IPS DF 6.9 (cell line): ENCODE data around the gene SLC2A8.

Experiments used
- DNase-seq: peaks from one replicate; pipeline ENCODE4 v3.0.0-alpha.2; 2013; ENCODE audit warnings: low read depth, low spot score
- H3K27ac ChIP-seq: one replicate; pipeline ENCODE4 v1.5.1; 2013; ENCODE audit warnings: low read length, control low read depth
- H3K27me3 ChIP-seq: 2 replicates; pipeline ENCODE4 v1.6.1; 2013; ENCODE audit warnings: mild to moderate bottlenecking, low read length; ENCODE audit not compliant: control insufficient read depth, insufficient read depth
- H3K36me3 ChIP-seq: 2 replicates; pipeline ENCODE4 v1.6.1; 2013; ENCODE audit warnings: low read length; ENCODE audit not compliant: control insufficient read depth, insufficient read depth
- H3K4me1 ChIP-seq: 2 replicates; pipeline ENCODE4 v1.6.1; 2013; ENCODE audit warnings: low read length; ENCODE audit not compliant: control insufficient read depth, insufficient read depth
- H3K4me3 ChIP-seq: 2 replicates; pipeline ENCODE4 v1.5.1; 2013; ENCODE audit warnings: mild to moderate bottlenecking, low read length
- H3K9me3 ChIP-seq: 2 replicates; pipeline ENCODE4 v1.6.1; 2013; ENCODE audit warnings: low read length, inconsistent platforms; ENCODE audit not compliant: control insufficient read depth, insufficient read depth
- WGBS: extraction: QIAGEN DNeasy Blood & Tissue Kit; methylation state at CpG from one replicate; pipeline ENCODE4 v1.1.7; 2013; ENCODE audit warnings: mixed read lengths, missing lambda C conversion rate; ENCODE audit not compliant: insufficient read length, insufficient coverage; 5-methylcytosine and 5-hydroxymethylcytosine counted together

SLC2A8 gene

GRCh38 chr9:127448112-127448805, 51.3 kb downstream of the SLC2A8 start:
- peak overlapping the region; percentile 9; the same call in 1 of the 2 replicates for H3K4me3 ChIP-seq
- H3K27ac ChIP-seq = no peak overlapping the region
- no peaks in the 10 kb centered on the region for H3K27me3 ChIP-seq
- H3K9me3 ChIP-seq = peaks cover 2% of the 10 kb centered on the region; the same call in 1 of the 2 replicates
- H3K4me1 ChIP-seq = peaks cover 1% of the 10 kb centered on the region; the same call in 1 of the 2 replicates
- DNase-seq = no peak
- WGBS = no CpG with 5 or more reads among the region's 8 CpGs
- peaks cover 58% of the 10 kb centered on the region for H3K36me3 ChIP-seq

- H3K27ac ChIP-seq = no peak overlapping the region
- H3K36me3 ChIP-seq = peaks cover 52% of the 10 kb centered on the region
- no peaks in the 10 kb centered on the region; the same call in 1 of the 2 replicates for H3K9me3 ChIP-seq
- no peak for DNase-seq
- H3K4me3 ChIP-seq = peak overlapping the region; percentile 91; the same call in 1 of the 2 replicates
- WGBS = no CpG with 5 or more reads among the region's 5 CpGs
- H3K27me3 ChIP-seq = no peaks in the 10 kb centered on the region
- peaks cover 1% of the 10 kb centered on the region; the same call in 1 of the 2 replicates for H3K4me1 ChIP-seq
These were observed 52.5 kb downstream of the SLC2A8 start for GRCh38 chr9:127449332-127449966.

GRCh38 chr9:127450243-127450760, 53.3 kb downstream of the SLC2A8 start:
- Histone ChIP-seq H3K27me3 (no peaks in the 10 kb centered on the region), H3K4me3 (peak overlapping the region; percentile 91), H3K27ac (no peak overlapping the region), H3K9me3 (no peaks in the 10 kb centered on the region), H3K36me3 (peaks cover 47% of the 10 kb centered on the region), H3K4me1 (peaks cover 1% of the 10 kb centered on the region; the same call in 1 of the 2 replicates)
- DNase-seq = no peak
- no CpG with 5 or more reads among the region's 14 CpGs for WGBS

GRCh38 chr9:127450830-127451607, 54.0 kb downstream of the SLC2A8 start, which contains the start of the genes LRSAM1 and RPL12:
Gene LRSAM1 (plus strand): TSS chr9:127451510. CDS start chr9:127454528, 3,018 bp downstream.
Gene RPL12 (minus strand): TSS chr9:127451406. CDS start chr9:127451317, 89 bp downstream.
- no peaks in the 10 kb centered on the region for H3K9me3 ChIP-seq
- H3K27me3 ChIP-seq = no peaks in the 10 kb centered on the region
- H3K27ac ChIP-seq = no peak within 1 kb of the TSS
- peaks cover 1% of the 10 kb centered on the region; the same call in 1 of the 2 replicates for H3K4me1 ChIP-seq
- H3K36me3 ChIP-seq = peaks cover 44% of the 10 kb centered on the region
- H3K4me3 ChIP-seq = peak within 1 kb of the TSS; percentile 91
- no CpG with 5 or more reads among the region's 71 CpGs for WGBS
- DNase-seq = peak; percentile 94

GRCh38 chr9:127451608-127451857, 54.6 kb downstream of the SLC2A8 start:
- peaks cover 1% of the 10 kb centered on the region; the same call in 1 of the 2 replicates for H3K4me1 ChIP-seq
- DNase-seq = no peak
- H3K27me3 ChIP-seq = no peaks in the 10 kb centered on the region
- no peak overlapping the region for H3K27ac ChIP-seq
- no CpG with 5 or more reads among the region's 14 CpGs for WGBS
- H3K36me3 ChIP-seq = peaks cover 39% of the 10 kb centered on the region
- H3K9me3 ChIP-seq = no peaks in the 10 kb centered on the region
- peak overlapping the region; percentile 91; the same call in 1 of the 2 replicates for H3K4me3 ChIP-seq

GRCh38 chr9:127451858-127452656, 55.1 kb downstream of the SLC2A8 start:
- H3K9me3 ChIP-seq = no peaks in the 10 kb centered on the region
- DNase-seq = no peak
- no peak overlapping the region for H3K27ac ChIP-seq
- no CpG with 5 or more reads among the region's 29 CpGs for WGBS
- H3K27me3 ChIP-seq = no peaks in the 10 kb centered on the region
- H3K4me1 ChIP-seq = peaks cover 1% of the 10 kb centered on the region; the same call in 1 of the 2 replicates
- peaks cover 34% of the 10 kb centered on the region for H3K36me3 ChIP-seq
- H3K4me3 ChIP-seq = peak overlapping the region; percentile 91

GRCh38 chr9:127452691-127453090, 55.7 kb downstream of the SLC2A8 start:
- H3K36me3 ChIP-seq = peaks cover 35% of the 10 kb centered on the region

GRCh38 chr9:127455324-127455992, 58.5 kb downstream of the SLC2A8 start:
- Histone ChIP-seq H3K9me3 (no peaks in the 10 kb centered on the region), H3K4me1 (peaks cover 1% of the 10 kb centered on the region; the same call in 1 of the 2 replicates), H3K4me3 (no peak overlapping the region), H3K36me3 (peaks cover 18% of the 10 kb centered on the region; the same call in 1 of the 2 replicates), H3K27ac (no peak overlapping the region), H3K27me3 (no peaks in the 10 kb centered on the region)
- no CpG with 5 or more reads among the region's 6 CpGs for WGBS
- no peak for DNase-seq

More at GRCh38 chr9:127452691-127453090, 55.7 kb downstream of the SLC2A8 start:
- WGBS = no CpG with 5 or more reads among the region's 4 CpGs
- Histone ChIP-seq H3K4me3 (no peak overlapping the region; the same call in 1 of the 2 replicates), H3K4me1 (peaks cover 1% of the 10 kb centered on the region; the same call in 1 of the 2 replicates), H3K27ac (no peak overlapping the region), H3K27me3 (no peaks in the 10 kb centered on the region), H3K9me3 (no peaks in the 10 kb centered on the region)
- DNase-seq = no peak

GRCh38 chr9:127457191-127457878, 60.4 kb downstream of the SLC2A8 start:
- Histone ChIP-seq H3K9me3 (no peaks in the 10 kb centered on the region), H3K4me3 (no peak overlapping the region), H3K27ac (no peak overlapping the region), H3K36me3 (peaks cover 20% of the 10 kb centered on the region), H3K27me3 (no peaks in the 10 kb centered on the region), H3K4me1 (0 out of 2 replicates have a peak, but pooled peaks cover 1% of the 10 kb centered on the region)
- DNase-seq = no peak
- no CpG with 5 or more reads among the region's 17 CpGs for WGBS
